GM23338 (cell line): ENCODE measurements around the gene SLC2A13. TPM values are rescaled to one million over a fixed set of nuclear protein-coding genes. Genes with fewer than 3 reads are reported as not detected.

Source experiments
- ATAC-seq: fragments of 200-7000 bp; cut with Tn5 transposase; 3 replicates; pipeline ENCODE4 v1.9.1; 2020
- DNase-seq: peaks from one replicate; pipeline ENCODE4 v3.0.0-alpha.2; 2015; ENCODE audit warnings: low spot score
- H2AFZ ChIP-seq: fragments of 200-600 bp; sonication (generic); 2 replicates; pipeline ENCODE4 v1.8.0; 2016; ENCODE audit warnings: antibody characterized with exemption, mild to moderate bottlenecking, moderate library complexity
- H3F3A ChIP-seq: fragments of 200-600 bp; sonication (generic); replicated peaks from 2 replicates; pipeline ENCODE4 v1.8.0; 2017; ENCODE audit warnings: antibody characterized with exemption, mixed run types, low read depth
- H3K27ac ChIP-seq: fragments of 200-600 bp; sonication (generic); 2 replicates; pipeline ENCODE4 v1.6.1; 2016; ENCODE audit warnings: low read depth
- H3K27me3 ChIP-seq: fragments of 200-600 bp; sonication (generic); 2 replicates; pipeline ENCODE4 v1.8.0; 2016; ENCODE audit warnings: mild to moderate bottlenecking, mixed run types, moderate library complexity; ENCODE audit not compliant: insufficient read depth
- H3K36me3 ChIP-seq: fragments of 200-600 bp; sonication (generic); 2 replicates; pipeline ENCODE4 v1.8.0; 2016; ENCODE audit warnings: mild to moderate bottlenecking; ENCODE audit not compliant: insufficient read depth
- H3K4me1 ChIP-seq: fragments of 200-600 bp; sonication (generic); 2 replicates; pipeline ENCODE4 v1.8.0; 2016; ENCODE audit warnings: mild to moderate bottlenecking, moderate library complexity; ENCODE audit not compliant: insufficient read depth
- H3K4me2 ChIP-seq: fragments of 200-600 bp; sonication (generic); 2 replicates; pipeline ENCODE4 v1.7.1; 2017; ENCODE audit warnings: mixed run types
- H3K4me3 ChIP-seq: fragments of 200-600 bp; sonication (generic); 2 replicates; pipeline ENCODE4 v1.6.1; 2016; ENCODE audit warnings: mixed run types
- H3K79me2 ChIP-seq: fragments of 200-600 bp; sonication (generic); replicated peaks from 2 replicates; pipeline ENCODE4 v1.8.0; 2017; ENCODE audit warnings: mild to moderate bottlenecking; ENCODE audit not compliant: insufficient read depth
- H3K9me2 ChIP-seq: fragments of 200-600 bp; sonication (generic); 2 replicates; pipeline ENCODE4 v1.8.0; 2017; ENCODE audit not compliant: insufficient read depth
- H4K20me1 ChIP-seq: fragments of 200-600 bp; sonication (generic); replicated peaks from 2 replicates; pipeline ENCODE4 v1.8.0; 2017; ENCODE audit warnings: mild to moderate bottlenecking; ENCODE audit not compliant: insufficient read depth
- H3K27ac Mint-ChIP-seq: 2 replicates; pipeline ENCODE4 v1.8.0; 2020; ENCODE audit warnings: inconsistent platforms, mild to moderate bottlenecking, moderate library complexity, mixed read lengths
- H3K27me3 Mint-ChIP-seq: 3 replicates; pipeline ENCODE4 v1.8.0; 2022; ENCODE audit warnings: low read depth, mild to moderate bottlenecking, moderate library complexity, mixed read lengths, inconsistent platforms; ENCODE audit not compliant: insufficient read depth, poor library complexity
- H3K36me3 Mint-ChIP-seq: 3 replicates; pipeline ENCODE4 v1.8.0; 2021; ENCODE audit warnings: low read depth, mild to moderate bottlenecking, inconsistent platforms, moderate library complexity, mixed read lengths
- H3K4me1 Mint-ChIP-seq: 3 replicates; pipeline ENCODE4 v1.8.0; 2020; ENCODE audit warnings: mild to moderate bottlenecking, inconsistent platforms, mixed read lengths
- H3K4me3 Mint-ChIP-seq: 3 replicates; pipeline ENCODE4 v1.8.0; 2021; ENCODE audit warnings: moderate library complexity, mild to moderate bottlenecking, inconsistent platforms, mixed read lengths
- H3K9me3 Mint-ChIP-seq: 3 replicates; pipeline ENCODE4 v1.8.0; 2020; ENCODE audit warnings: moderate library complexity, mild to moderate bottlenecking, inconsistent platforms, mixed read lengths
- CREB1 ChIP-seq: fragments of 250-450 bp; sonication (Bioruptor Pico); IDR thresholded peaks from 2 replicates; pipeline ENCODE4 v1.5.0; 2020; ENCODE audit warnings: low read depth, mild to moderate bottlenecking, moderate library complexity
- ETS1 ChIP-seq: IDR thresholded peaks from 2 replicates; pipeline ENCODE4 v1.6.1; 2016; ENCODE audit warnings: antibody characterized with exemption
- EZH2 ChIP-seq: fragments of 200-600 bp; sonication (generic); IDR thresholded peaks from one replicate; pipeline ENCODE4 v1.8.0; 2017; ENCODE audit warnings: antibody characterized with exemption, mild to moderate bottlenecking, low read depth; ENCODE audit not compliant: unreplicated experiment
- EZH2phosphoT487 ChIP-seq: fragments of 200-600 bp; sonication (generic); IDR thresholded peaks from one replicate; pipeline ENCODE4 v1.8.1; 2018; ENCODE audit warnings: antibody characterized with exemption; ENCODE audit not compliant: unreplicated experiment
- JUNB ChIP-seq: IDR thresholded peaks from one replicate; pipeline ENCODE4 v1.6.1; 2016; ENCODE audit warnings: antibody characterized with exemption; ENCODE audit not compliant: unreplicated experiment
- NANOG ChIP-seq: IDR thresholded peaks from 2 replicates; pipeline ENCODE4 v1.6.1; 2016; ENCODE audit warnings: antibody characterized with exemption, borderline replicate concordance
- POLR2AphosphoS5 ChIP-seq: IDR thresholded peaks from 2 replicates; pipeline ENCODE4 v1.6.1; 2016; ENCODE audit warnings: antibody characterized with exemption, low read depth
- REST ChIP-seq: IDR thresholded peaks from one replicate; pipeline ENCODE4 v1.6.1; 2018; ENCODE audit warnings: antibody characterized with exemption; ENCODE audit not compliant: unreplicated experiment
- STAT1 ChIP-seq: IDR thresholded peaks from one replicate; pipeline ENCODE4 v1.6.1; 2016; ENCODE audit warnings: antibody characterized with exemption; ENCODE audit not compliant: unreplicated experiment
- ZNF114 ChIP-seq: fragments of 250-450 bp; sonication (Bioruptor Pico); IDR thresholded peaks from 2 replicates; pipeline ENCODE4 v1.5.0; 2020; ENCODE audit warnings: mild to moderate bottlenecking, moderate library complexity
- ZNF331 ChIP-seq: fragments of 250-450 bp; sonication (Bioruptor Pico); IDR thresholded peaks from 2 replicates; pipeline ENCODE4 v1.5.0; 2020; ENCODE audit warnings: low read depth, mild to moderate bottlenecking, moderate library complexity
- ZNF462 ChIP-seq: fragments of 250-450 bp; sonication (Bioruptor Pico); IDR thresholded peaks from 2 replicates; pipeline ENCODE4 v1.5.0; 2020; ENCODE audit warnings: mild to moderate bottlenecking, moderate library complexity
- polyA plus RNA-seq: library from polyadenylated mRNA; unstranded; fragments of >200 nt; fragmentation: Nextera tagmentation; extraction: Ambion mirVana; gene quantifications from 2 replicates; pipeline ENCODE4 v1.2.1, GENCODE V29; 2016
- total RNA-seq: library from RNA; depleted of rRNA; stranded (reverse); fragments of >200 nt; shearing (Covaris generic); gene quantifications from 2 replicates; pipeline ENCODE4 v1.2.3, GENCODE V29; 2014
- TF ChIP-seq, protein P1 (sequence below), 2 experiments: fragments of 200-600 bp in 1 of 2; sonication (generic) in 1 of 2; conservative IDR thresholded peaks; 2 replicates each; pipeline versions ENCODE4 v1.5.1 to v1.6.1; 2016 to 2017; ENCODE audit warnings: antibody characterized with exemption in 2 of 2, low read depth in 2 of 2, mild to moderate bottlenecking in 2 of 2, moderate library complexity in 1 of 2

Gene SLC2A13
- total and polyA plus RNA-seq, 2 experiments from 2014 or later, result 6.8 to 22.7 TPM

GRCh38 chr12:39853003-39853402, 252.9 kb downstream of the SLC2A13 start:
- H3F3A ChIP-seq, result no peaks in the 10 kb centered on the region
- no peak for DNase-seq
- ATAC-seq, result no peak
- H3K4me3 ChIP-seq, result no peak overlapping the region
- H3K9me2 ChIP-seq, result no peaks in the 10 kb centered on the region
- Mint-ChIP-seq H3K36me3 (peaks cover 9% of the 10 kb centered on the region), H3K27ac (no peak overlapping the region), H3K9me3 (no peaks in the 10 kb centered on the region), H3K27me3 (peaks cover 2% of the 10 kb centered on the region), H3K4me3 (no peak overlapping the region), H3K4me1 (no peaks in the 10 kb centered on the region)
- H3K4me1 ChIP-seq, result no peaks in the 10 kb centered on the region
- no peak overlapping the region for H2AFZ ChIP-seq
- no peak for TF ChIP-seq ZNF331 (CRISPR knock-in tag)
- TF ChIP-seq ZNF114 (CRISPR knock-in tag), result no peak
- no peak for TF ChIP-seq CREB1 (CRISPR knock-in tag)
- no peak for TF ChIP-seq ETS1
- no peak for TF ChIP-seq EZH2phosphoT487
- TF ChIP-seq NANOG, result no peak
- no peak for TF ChIP-seq ZNF462 (CRISPR knock-in tag)
- no peak for TF ChIP-seq EZH2
- TF ChIP-seq REST, result no peak
- no peak for TF ChIP-seq POLR2AphosphoS5
- TF ChIP-seq, protein P1, sequence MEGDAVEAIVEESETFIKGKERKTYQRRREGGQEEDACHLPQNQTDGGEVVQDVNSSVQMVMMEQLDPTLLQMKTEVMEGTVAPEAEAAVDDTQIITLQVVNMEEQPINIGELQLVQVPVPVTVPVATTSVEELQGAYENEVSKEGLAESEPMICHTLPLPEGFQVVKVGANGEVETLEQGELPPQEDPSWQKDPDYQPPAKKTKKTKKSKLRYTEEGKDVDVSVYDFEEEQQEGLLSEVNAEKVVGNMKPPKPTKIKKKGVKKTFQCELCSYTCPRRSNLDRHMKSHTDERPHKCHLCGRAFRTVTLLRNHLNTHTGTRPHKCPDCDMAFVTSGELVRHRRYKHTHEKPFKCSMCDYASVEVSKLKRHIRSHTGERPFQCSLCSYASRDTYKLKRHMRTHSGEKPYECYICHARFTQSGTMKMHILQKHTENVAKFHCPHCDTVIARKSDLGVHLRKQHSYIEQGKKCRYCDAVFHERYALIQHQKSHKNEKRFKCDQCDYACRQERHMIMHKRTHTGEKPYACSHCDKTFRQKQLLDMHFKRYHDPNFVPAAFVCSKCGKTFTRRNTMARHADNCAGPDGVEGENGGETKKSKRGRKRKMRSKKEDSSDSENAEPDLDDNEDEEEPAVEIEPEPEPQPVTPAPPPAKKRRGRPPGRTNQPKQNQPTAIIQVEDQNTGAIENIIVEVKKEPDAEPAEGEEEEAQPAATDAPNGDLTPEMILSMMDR (conservative IDR thresholded peaks at IDR 0.05; ENCODE audit: low read depth in 2 of 2), result no peak
- no peak for TF ChIP-seq JUNB
- no peak for TF ChIP-seq STAT1
- no peak overlapping the region for H3K4me2 ChIP-seq
- H3K27ac ChIP-seq, result no peak overlapping the region
- no peaks in the 10 kb centered on the region for H3K79me2 ChIP-seq
- H3K36me3 ChIP-seq, result no peaks in the 10 kb centered on the region
- H4K20me1 ChIP-seq, result no peaks in the 10 kb centered on the region
- H3K27me3 ChIP-seq, result no peaks in the 10 kb centered on the region
